GM19463 (cell line): ENCODE data around the gene AP1B1.
"Not testable (repeated sequence)": the region's sequence is repeated elsewhere in the genome, so short reads cannot be mapped to it uniquely, and the experiment has no call there.

Source experiments
- ATAC-seq: cut with Tn5 transposase; IDR thresholded peaks from one replicate; pipeline ENCODE4 v1.9.1; 2021; ENCODE audit warnings: mild to moderate bottlenecking, moderate library complexity; ENCODE audit not compliant: unreplicated experiment

AP1B1 gene

DNA sequence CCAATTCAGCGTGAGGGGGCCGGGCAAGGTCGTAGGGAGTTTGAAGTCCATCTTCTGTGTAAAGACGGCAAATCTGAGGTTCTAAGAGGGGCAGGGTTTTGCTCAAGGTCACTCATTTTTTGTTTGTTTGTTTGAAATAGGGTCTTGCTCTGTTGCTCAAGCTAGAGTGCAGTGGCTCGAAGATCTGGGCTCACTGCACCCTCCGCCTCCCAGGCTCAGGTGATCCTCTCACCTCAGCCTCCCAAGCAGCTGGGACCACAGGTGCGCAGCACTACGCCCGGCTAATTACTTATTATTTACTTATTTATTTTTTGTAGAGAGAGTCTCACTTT is 355 bp upstream of the AP1B1 start:
- ATAC-seq: peak; percentile 5

DNA sequence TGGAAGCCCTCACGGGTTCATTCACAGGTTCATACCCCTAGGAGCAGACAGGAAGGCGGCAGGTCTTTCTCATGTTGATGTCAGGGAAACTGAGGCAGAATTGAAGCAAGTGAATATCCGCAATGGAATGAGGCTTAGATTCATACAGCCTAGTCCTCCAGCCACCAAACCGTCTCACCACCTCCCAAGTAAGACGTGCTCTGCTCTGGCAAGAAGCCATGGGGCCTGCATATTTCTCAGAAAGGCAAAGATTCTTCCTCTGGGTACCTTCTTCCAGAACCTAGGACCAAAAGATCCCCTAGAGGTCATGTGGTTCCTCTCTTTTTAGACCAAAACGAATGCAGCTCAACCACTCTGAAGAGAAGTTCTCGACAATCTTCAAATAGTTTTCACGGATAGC is 1.7 kb downstream of the AP1B1 start:
- ATAC-seq: no peak

DNA sequence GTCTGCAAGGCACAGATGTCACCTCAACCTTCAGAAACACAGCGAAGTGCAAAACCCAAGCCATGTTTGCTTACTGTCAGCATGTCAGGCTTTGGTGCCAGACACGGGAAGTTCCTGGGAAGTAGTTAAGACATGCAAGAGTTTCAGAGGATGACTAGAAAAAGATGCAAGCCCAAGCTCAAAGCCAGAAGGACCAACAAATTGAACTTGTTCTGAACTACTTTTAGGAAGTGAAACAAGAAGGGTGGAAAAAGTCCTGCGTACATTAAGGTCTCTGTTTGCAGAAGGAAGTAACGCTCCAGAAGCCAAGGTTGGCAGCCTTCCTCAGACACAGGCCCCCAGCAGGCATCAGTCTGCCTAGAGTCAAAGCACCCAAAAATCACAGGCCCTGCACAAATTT is 2.6 kb downstream of the AP1B1 start:
- ATAC-seq: no peak

GRCh38 chr22:29385151-29385704 is 3.1 kb downstream of the AP1B1 start:
- no peak for ATAC-seq

DNA sequence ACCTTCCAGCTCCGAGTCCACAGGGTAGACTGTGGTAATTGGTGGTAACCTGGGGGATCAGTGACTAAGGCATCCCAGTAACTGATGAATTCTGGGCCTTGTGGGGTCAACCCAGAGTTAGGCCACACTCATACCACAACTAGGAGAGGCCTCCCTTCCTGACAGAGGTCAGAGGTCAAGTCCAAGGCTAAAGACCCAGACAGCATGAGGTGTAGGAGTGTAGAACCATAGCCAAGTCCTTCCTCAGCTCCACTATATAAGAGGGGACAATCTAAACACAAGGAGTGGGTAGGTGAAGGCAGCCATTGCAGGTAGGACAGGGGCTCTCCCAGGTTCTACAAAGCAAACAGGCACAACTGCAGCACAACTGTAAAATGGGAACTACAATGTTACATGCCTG is 4.6 kb downstream of the AP1B1 start:
- ATAC-seq: no peak

- no peak for ATAC-seq
Observed at GRCh38 chr22:29382580-29383302, 5.6 kb downstream of the AP1B1 start.

DNA sequence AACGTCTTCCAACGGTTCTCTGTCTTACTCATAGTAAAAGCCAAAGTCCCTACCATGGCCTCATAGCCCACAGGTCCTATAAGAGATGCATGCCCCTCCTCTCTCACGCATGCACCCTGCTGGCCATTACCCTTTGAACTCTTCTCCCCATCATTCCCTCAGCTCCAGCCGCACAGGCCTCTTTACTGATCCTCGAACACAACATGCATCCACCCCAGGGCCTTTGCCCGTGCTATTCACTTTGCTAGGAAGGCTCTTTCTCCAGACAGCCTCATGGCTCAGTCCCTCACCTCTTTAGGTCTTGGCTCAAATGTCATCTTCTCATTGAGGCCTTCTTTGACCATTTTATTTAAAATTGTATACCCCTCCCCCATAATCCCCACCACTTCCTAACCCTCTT is 7.5 kb downstream of the AP1B1 start:
- ATAC-seq: no peak

DNA sequence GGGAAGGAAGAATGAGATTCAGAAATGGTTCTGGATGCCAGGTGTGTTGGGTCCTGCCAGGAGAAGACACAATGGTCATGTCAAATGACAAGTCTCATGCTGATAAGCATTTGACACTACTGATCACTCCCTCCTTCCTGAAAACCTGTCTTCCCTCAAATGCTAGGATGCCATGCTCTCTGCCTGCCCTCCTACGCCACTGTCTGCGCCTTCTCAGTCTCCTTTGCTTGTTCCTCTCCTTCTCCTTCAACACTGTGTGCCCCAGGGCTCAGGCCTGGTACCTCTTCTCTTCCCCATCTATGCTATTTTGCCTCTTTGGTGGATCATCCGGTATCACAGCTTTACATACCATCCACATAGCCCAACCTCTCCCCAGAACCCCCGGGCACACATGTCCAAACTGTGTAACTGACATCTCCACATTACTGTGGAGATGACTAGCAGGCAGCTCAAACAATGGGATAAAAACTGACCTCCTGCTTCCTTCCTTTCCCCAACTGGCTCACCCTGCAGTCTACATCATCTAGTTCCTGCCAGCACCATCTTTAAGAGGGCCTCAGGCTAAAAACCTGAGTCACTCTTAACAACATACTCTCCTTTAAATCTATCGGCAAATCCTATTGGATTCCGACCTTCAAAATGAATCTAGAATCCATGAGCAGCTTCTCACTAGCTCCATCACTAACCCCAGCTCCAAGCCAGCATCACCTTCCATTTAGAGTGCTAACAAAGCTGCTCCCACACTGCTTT is 8.2 kb downstream of the AP1B1 start:
- no peak for ATAC-seq

GRCh38 chr22:29379258-29379657 is 9.1 kb downstream of the AP1B1 start:
- ATAC-seq: no peak

DNA sequence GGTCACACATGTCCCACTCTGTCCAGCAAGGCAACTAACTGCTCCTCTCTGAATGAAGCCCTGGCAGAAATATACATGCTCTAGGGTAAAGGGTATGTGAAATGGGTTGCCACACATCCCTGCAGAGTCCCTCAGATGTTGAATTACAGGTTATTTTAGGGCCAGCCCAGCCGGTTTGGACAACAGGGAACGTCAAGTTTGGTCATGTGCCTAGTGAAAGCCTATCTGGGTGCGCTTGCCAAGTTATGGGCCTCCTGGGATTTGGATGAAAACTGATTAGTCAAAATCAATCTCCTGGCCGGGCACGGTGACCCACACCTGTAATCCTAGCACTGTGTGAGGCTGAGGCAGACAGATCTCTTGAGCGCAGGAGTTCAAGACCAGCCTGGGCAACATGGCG is 10.4 kb downstream of the AP1B1 start:
- no peak for ATAC-seq

DNA sequence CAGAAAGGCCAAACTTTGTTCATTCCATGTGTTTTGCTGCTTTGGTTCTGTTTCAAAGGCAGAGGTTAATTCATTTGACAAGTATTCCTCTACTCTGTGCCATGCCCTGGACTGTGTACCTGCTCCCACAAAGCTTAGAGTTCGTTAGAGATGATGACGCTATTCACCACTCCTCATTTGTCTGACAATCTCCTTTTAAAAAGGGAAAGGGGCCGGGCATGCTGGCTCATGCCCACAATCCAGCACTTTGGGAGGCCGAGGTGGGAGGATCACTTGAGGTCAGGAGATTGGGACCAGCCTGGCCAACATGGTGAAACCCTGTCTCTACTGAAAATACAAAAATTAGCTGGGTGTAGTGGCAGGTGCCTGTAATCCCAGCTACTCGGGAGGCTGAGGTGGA is 11.7 kb downstream of the AP1B1 start:
- not testable (repeated sequence) for ATAC-seq

DNA sequence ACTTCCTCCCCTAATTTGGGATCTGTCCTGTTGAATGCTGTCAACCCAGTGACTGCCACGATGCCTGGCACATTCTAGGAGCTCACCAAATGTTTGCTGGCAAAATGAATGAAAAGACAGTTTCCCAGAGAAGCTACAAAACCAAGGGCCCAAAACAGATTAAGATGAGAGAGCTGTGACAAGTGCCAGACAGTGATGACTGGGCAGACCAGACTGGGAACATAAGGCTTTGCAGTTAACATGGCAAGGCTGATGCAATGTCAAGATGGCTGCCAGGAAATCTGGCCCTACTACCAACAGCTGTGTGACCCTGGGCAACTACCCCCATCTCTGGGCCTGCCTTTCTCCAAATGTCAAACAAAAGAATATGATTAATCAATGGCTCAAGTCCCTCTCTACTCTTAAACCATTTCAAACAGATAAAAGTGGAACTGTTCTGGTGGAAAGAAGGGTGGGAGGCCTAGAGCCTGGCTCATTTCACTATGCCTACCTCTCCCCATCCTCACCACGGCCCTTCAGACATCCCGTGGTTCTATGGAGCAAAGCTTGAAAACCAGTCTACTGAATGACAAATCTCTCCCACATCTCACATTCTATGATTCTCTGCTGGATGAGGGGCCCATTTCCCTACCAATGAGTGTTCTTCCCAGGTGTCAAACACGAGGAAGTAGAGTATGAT is 12.8 kb downstream of the AP1B1 start:
- no peak for ATAC-seq

DNA sequence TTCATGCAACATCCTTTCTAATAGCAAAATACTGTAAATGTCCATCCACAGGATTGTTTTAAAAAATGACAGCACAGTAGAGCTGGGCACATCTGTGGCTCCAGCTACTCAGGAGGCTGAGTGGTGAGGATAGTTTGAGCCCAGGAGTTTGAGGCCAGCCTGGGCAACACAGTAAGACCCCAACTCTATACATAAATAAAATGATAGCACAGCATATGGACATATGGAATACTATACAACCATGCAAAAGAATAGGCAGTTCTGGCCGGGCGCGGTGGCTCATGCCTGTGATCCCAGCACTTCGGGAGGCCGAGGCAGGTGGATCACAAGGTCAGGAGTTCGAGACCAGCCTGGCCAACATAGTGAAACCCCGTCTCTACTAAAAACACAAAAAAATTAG is 13.6 kb downstream of the AP1B1 start:
- ATAC-seq: not testable (repeated sequence)

GRCh38 chr22:29374401-29374800 is 14.0 kb downstream of the AP1B1 start:
- no peak for ATAC-seq

GRCh38 chr22:29370537-29370936 is 17.8 kb downstream of the AP1B1 start:
- no peak for ATAC-seq

GRCh38 chr22:29369460-29369859 is 18.9 kb downstream of the AP1B1 start:
- no peak for ATAC-seq

GRCh38 chr22:29359469-29359868 is 28.9 kb downstream of the AP1B1 start:
- no peak for ATAC-seq

DNA sequence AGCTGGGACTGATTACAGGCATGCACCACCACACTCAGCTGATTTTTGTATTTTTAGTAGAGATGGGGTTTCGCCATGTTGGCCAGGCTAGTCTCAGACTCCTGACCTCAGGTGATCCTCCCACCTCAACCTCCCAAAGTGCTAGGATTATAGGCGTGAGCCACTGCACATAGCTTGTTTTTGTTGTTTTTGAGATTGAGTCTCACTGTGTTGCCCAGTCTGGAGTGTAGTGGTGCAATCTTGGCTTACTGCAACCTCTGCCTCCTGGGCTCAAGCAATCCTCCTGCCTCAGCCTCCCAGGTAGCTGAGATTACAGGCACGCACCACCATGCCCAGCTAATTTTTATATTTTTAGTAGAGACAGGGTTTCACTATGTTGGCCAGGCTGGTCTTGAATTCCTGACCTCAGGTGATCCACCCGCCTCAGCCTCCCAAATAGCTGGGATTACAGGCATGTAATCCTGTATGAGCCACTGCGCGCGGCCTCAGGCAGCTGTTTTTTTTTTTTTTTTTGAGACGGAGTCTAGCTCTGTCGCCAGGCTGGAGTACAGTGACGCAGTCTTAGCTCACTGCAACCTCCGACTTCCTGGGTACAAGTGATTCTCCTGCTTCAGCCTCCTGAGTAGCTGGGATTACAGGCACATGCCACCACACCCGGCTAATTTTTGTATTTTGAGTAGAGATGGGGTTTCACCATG is 31.0 kb downstream of the AP1B1 start:
- not testable (repeated sequence) for ATAC-seq

DNA sequence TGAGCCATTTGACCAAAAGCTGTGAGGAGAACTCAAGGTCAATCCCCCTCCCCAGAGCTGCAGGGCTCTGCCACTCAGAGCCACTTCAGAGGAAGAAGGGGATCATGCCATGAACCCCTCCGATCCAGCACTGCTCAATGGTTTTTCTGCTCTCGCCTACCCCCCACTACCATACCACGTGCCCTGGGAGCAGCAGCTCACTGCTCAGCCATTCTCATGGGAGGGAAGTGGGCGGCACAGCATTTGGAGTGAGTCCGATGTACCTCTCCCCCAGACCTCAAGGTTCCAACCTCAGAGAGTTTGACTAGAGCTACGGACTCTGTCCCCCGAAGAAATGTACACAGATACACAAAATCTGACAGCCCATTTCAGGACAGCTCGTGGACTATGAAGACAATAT is 34.5 kb downstream of the AP1B1 start:
- ATAC-seq: no peak

- ATAC-seq: no peak
Observed at GRCh38 chr22:29353286-29353685, 35.1 kb downstream of the AP1B1 start.

DNA sequence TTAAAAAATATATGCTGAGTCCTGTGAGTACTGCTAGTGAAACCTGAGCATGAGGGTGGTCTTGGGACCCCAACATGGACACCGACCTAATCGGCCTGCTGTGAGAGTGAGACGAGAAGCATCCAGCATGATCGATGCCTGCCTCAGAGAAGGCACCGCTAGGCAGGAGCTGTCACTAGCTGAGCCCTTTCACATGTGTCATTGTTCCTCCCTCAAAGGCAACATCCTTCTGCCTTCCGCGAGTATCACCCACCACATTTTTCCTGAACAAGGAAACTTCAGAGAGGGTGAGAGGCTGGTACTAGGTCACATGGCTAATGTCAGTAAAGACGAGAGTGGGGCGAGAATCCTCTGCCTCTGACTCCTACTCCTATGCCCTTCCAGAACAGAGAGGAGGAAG is 35.6 kb downstream of the AP1B1 start:
- no peak for ATAC-seq
